Sigmoid colon (tissue), 4 donors: Measurements from ENCODE around the gene PPP2R3C.

ENCODE experiments used
- CTCF ChIP-seq, 4 experiments: fragments of 450-650 bp in 3 of 4; fragments of 200-600 bp in 1 of 4; IDR thresholded peaks; one replicate each; pipeline ENCODE4 v1.5.1; 2016 to 2019; ENCODE audit warnings: antibody characterized with exemption in 4 of 4, mild to moderate bottlenecking in 3 of 4, moderate library complexity in 2 of 4
- EP300 ChIP-seq, 4 donors: sonication (generic); formaldehyde crosslinking; IDR thresholded peaks; one replicate each; pipeline ENCODE4 v1.6.1; 2017; ENCODE audit warnings: antibody characterized with exemption in 4 of 4
- POLR2A ChIP-seq, 2 donors: fragments of 450-650 bp; IDR thresholded peaks; one replicate each; pipeline ENCODE4 v1.6.1; 2016; ENCODE audit warnings: antibody characterized with exemption in 2 of 2, mild to moderate bottlenecking in 2 of 2, moderate library complexity in 2 of 2
- POLR2AphosphoS5 ChIP-seq, 4 donors: sonication (generic); formaldehyde crosslinking; IDR thresholded peaks; one replicate each; pipeline ENCODE4 v1.6.1; 2017; ENCODE audit warnings: antibody characterized with exemption in 4 of 4

- TF ChIP-seq EP300 (IDR thresholded peaks at IDR 0.05) (peak in 2 of 4 donors; percentile 32 to 68), CTCF (IDR thresholded peaks at IDR 0.05) (no peak), POLR2A (IDR thresholded peaks at IDR 0.05) (peak; percentile 62 to 91), POLR2AphosphoS5 (IDR thresholded peaks at IDR 0.05) (peak; percentile 88 to 94 (median 92))
Observed at GRCh38 chr14:35046048-35046750, 75.6 kb downstream of the PPP2R3C start, which contains the start of gene FAM177A1.
